Lung (tissue), 12 donors: ENCODE results near the gene IFT80. TPM values are rescaled to one million over a fixed set of nuclear protein-coding genes. Genes with fewer than 3 reads are reported as not detected.

ENCODE experiments used
- ATAC-seq: fragments of 200-7000 bp; cut with Tn5 transposase; one replicate; pipeline ENCODE4 v1.9.1; 2020; ENCODE audit warnings: moderate number of reproducible peaks; ENCODE audit not compliant: insufficient read depth, low FRiP score
- DNase-seq, 3 donors: peaks; one replicate each; pipeline ENCODE4 v3.0.0-alpha.2; 2013 to 2017
- H3K27ac ChIP-seq, 2 donors: one replicate each; pipeline ENCODE4 v1.5.1; 2013; ENCODE audit warnings: mild to moderate bottlenecking in 2 of 2, moderate library complexity in 2 of 2, control low read depth in 1 of 2, inconsistent platforms in 1 of 2, low read depth in 1 of 2, low read length in 1 of 2
- H3K27me3 ChIP-seq, 3 donors: one replicate each; pipeline ENCODE4 v1.5.1; 2013; ENCODE audit warnings: low read length in 2 of 3; ENCODE audit not compliant: control insufficient read depth in 3 of 3, insufficient read depth in 3 of 3
- H3K36me3 ChIP-seq, 4 donors: one replicate each; pipeline ENCODE4 v1.5.1; 2013; ENCODE audit warnings: low read length in 4 of 4, mild to moderate bottlenecking in 1 of 4, moderate library complexity in 1 of 4; ENCODE audit not compliant: control insufficient read depth in 4 of 4, insufficient read depth in 4 of 4
- H3K4me1 ChIP-seq, 5 donors: one replicate each; pipeline ENCODE4 v1.5.1; 2013; ENCODE audit warnings: low read length in 5 of 5, mild to moderate bottlenecking in 2 of 5, moderate library complexity in 1 of 5; ENCODE audit not compliant: control insufficient read depth in 5 of 5, insufficient read depth in 5 of 5
- H3K4me3 ChIP-seq: one replicate; pipeline ENCODE4 v1.5.1; 2013; ENCODE audit warnings: mild to moderate bottlenecking, control low read depth, moderate library complexity
- H3K9ac ChIP-seq, 2 donors: one replicate each; pipeline ENCODE4 v1.5.1; 2013; ENCODE audit warnings: low read length in 2 of 2, control low read depth in 1 of 2; ENCODE audit not compliant: insufficient read depth in 1 of 2
- H3K9me3 ChIP-seq, 4 donors: one replicate each; pipeline ENCODE4 v1.5.1; 2013; ENCODE audit warnings: low read length in 3 of 4, mild to moderate bottlenecking in 1 of 4, moderate library complexity in 1 of 4; ENCODE audit not compliant: control insufficient read depth in 4 of 4, insufficient read depth in 3 of 4
- CTCF ChIP-seq: IDR thresholded peaks from 2 replicates; pipeline ENCODE4 v1.5.1; 2012; ENCODE audit warnings: mild to moderate bottlenecking; ENCODE audit errors: control extremely low read depth, extremely low read depth
- WGBS, 2 donors: extraction: QIAGEN DNeasy Blood & Tissue Kit; methylation state at CpG; one replicate each; pipeline ENCODE4 v1.1.7; 2013; 5-methylcytosine and 5-hydroxymethylcytosine counted together
- polyA plus RNA-seq, 2 donors: library from polyadenylated mRNA; stranded (reverse); fragments of 200-250 nt; gene quantifications; one replicate each; pipeline ENCODE4 v1.2.1, GENCODE V29; 2013
- total RNA-seq, 2 donors: library from RNA; depleted of rRNA in 1 of 2; stranded (reverse); fragments of >200 nt in 1 of 2; gene quantifications; one replicate each; pipeline ENCODE4 v1.2.1, GENCODE V29; 2014 to 2021
- donor health status: control.
- donor health status: control.
- donor health status: Bipolar disorder and iron deficiency.
- donor health status: healthy.
- donor health status: DM: yes; HTN: yes; CAD: no.

IFT80 gene
- total and polyA plus RNA-seq, 4 donors = 13.1 to 114 (median 27.9) TPM

DNA sequence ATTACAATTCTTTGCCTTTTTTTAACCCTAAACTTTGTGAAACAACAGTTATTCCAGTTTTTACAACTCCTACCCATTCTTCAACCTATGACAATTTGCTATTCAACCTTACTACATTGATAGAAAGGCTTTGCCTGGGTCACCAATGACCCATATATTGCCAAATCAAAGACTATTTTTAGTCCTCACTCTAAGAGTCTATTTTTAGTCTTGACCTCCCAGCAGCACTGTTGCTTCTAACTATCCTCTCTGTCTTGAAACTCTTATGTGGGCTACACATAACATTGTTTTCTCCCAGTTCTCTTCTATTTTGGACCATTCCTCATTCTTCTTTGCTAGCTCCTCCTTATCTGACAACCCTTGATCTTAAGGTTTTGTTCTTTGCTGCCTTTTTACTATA lies 102.4 kb downstream of the IFT80 start:
- TF ChIP-seq CTCF = no peak
- H3K27ac ChIP-seq = no peak overlapping the region
- no peaks in the 10 kb centered on the region for H3K27me3 ChIP-seq
- DNase-seq (peak in 1 of 3 donors; percentile 2), ATAC-seq (no peak)
- no peaks in the 10 kb centered on the region for H3K9me3 ChIP-seq
- no peaks in the 10 kb centered on the region for H3K4me1 ChIP-seq
- H3K9ac ChIP-seq = no peak overlapping the region
- H3K36me3 ChIP-seq = peaks cover 0 to 3% (median 1%) of the 10 kb centered on the region in 4 donors
- H3K4me3 ChIP-seq = no peak overlapping the region

- no peaks in the 10 kb centered on the region for H3K27me3 ChIP-seq
- DNase-seq (peak in 2 of 3 donors; percentile 6 to 7), ATAC-seq (no peak)
- no peaks in the 10 kb centered on the region for H3K4me1 ChIP-seq
- peaks cover 0 to 2% (median 0%) of the 10 kb centered on the region in 4 donors for H3K36me3 ChIP-seq
- H3K9me3 ChIP-seq = no peaks in the 10 kb centered on the region
- no peak overlapping the region for H3K9ac ChIP-seq
- H3K27ac ChIP-seq = no peak overlapping the region
- 86 to 92% methylated on average over 3 of the region's 3 CpGs for WGBS, 2 donors
- no peak overlapping the region for H3K4me3 ChIP-seq
- no peak for TF ChIP-seq CTCF
Measured at GRCh38 chr3:160291909-160292299, 107.1 kb downstream of the IFT80 start.

DNA sequence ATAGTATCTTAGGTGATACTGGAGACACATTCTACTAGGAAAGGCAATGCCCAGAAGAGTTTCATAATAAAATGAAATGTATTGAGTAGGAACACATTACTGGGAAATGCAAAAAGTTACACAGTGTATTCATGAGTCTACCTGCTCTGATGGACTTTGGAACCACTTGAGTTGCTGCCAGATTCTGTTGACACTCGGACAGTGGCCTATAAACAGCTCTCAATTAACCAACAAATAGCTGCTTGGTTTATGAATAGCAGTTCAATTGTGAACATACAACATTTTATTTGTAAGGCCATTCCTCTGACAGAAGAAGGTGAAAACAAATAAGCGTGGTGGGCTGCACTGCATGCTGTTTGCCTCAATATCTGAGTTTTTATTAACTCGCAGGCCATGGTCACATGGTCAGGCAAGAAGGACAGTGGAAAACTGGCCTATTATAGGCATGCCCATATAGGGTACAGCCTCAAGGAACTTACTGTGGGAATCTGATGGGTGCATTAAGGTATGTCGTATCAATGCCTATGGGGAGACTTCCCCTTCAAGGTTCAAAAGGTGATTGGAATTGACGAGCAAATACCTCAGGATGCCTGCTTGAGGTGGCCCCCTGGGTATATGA lies 107.6 kb downstream of the IFT80 start:
- no peak overlapping the region for H3K27ac ChIP-seq
- no peaks in the 10 kb centered on the region for H3K27me3 ChIP-seq
- TF ChIP-seq CTCF = no peak
- no peaks in the 10 kb centered on the region for H3K9me3 ChIP-seq
- H3K4me1 ChIP-seq = no peaks in the 10 kb centered on the region
- DNase-seq (no peak), ATAC-seq (no peak)
- 95 to 97% methylated on average over 5 of the region's 5 CpGs for WGBS, 2 donors
- H3K9ac ChIP-seq = no peak overlapping the region
- H3K36me3 ChIP-seq = peaks cover 0 to 2% (median 0%) of the 10 kb centered on the region in 4 donors
- H3K4me3 ChIP-seq = no peak overlapping the region

- DNase-seq (peak in 2 of 3 donors; percentile 11 to 51), ATAC-seq (no peak)
- Histone ChIP-seq H3K9ac (no peak overlapping the region), H3K4me1 (no peaks in the 10 kb centered on the region), H3K27me3 (no peaks in the 10 kb centered on the region), H3K27ac (no peak overlapping the region), H3K4me3 (no peak overlapping the region), H3K9me3 (no peaks in the 10 kb centered on the region), H3K36me3 (peaks cover 0 to 2% (median 0%) of the 10 kb centered on the region in 4 donors)
- no peak for TF ChIP-seq CTCF
- 96 to 98% methylated on average over 1 of the region's 1 CpG for WGBS, 2 donors
Measured at GRCh38 chr3:160287666-160288065, 111.4 kb downstream of the IFT80 start.
